Activated T-helper 1 cell treated with anti-CD3 and anti-CD28 coated beads, Interleukin-12 subunit alpha, Interleukin-12 subunit beta, Interleukin-2, Interleukin-4 antibody, amounts not matched to agents 30 ng/mL and 10 ng/mL and 1 ng/mL, durations not matched to agents 14 hours and 24 hours and 36 hours (primary cell): ENCODE measurements around the gene SCARB2. TPM values are rescaled to one million over a fixed set of nuclear protein-coding genes. Genes with fewer than 3 reads are reported as not detected.

ENCODE experiments used
- DNase-seq: peaks from one replicate; pipeline ENCODE4 v3.0.0; 2021; ENCODE audit warnings: low spot score
- H3K27ac Mint-ChIP-seq: one replicate; pipeline ENCODE4 v1.8.0; 2021; ENCODE audit warnings: mild to moderate bottlenecking, mixed read lengths
- H3K27me3 Mint-ChIP-seq: one replicate; pipeline ENCODE4 v1.8.0; 2022; ENCODE audit warnings: mild to moderate bottlenecking, moderate library complexity, mixed read lengths; ENCODE audit not compliant: insufficient read depth
- H3K36me3 Mint-ChIP-seq: one replicate; pipeline ENCODE4 v1.8.0; 2021; ENCODE audit warnings: low read depth, mixed read lengths
- H3K4me1 Mint-ChIP-seq: one replicate; pipeline ENCODE4 v1.8.0; 2021; ENCODE audit warnings: low read depth, mixed read lengths
- H3K4me3 Mint-ChIP-seq: one replicate; pipeline ENCODE4 v1.8.0; 2021; ENCODE audit warnings: mild to moderate bottlenecking, moderate library complexity, mixed read lengths
- H3K9me3 Mint-ChIP-seq: one replicate; pipeline ENCODE4 v1.8.0; 2021; ENCODE audit warnings: mixed read lengths
- intact Hi-C: fragments of 100-400 bp; cut with micrococcal nuclease; formaldehyde crosslinking; loops from one replicate; pipeline ENCODE4 v1.15.1; 2024
- total RNA-seq: library from RNA; stranded (reverse); gene quantifications from 2 replicates; pipeline ENCODE4 v1.2.3, GENCODE V29; 2022

The SCARB2 gene
- total RNA-seq, 1 donor from 2014 or later, result 1.4 TPM

- peaks cover 3% of the 10 kb centered on the region for H3K27me3 Mint-ChIP-seq
- intact Hi-C loops, result no loop called here
- no peaks in the 10 kb centered on the region for H3K9me3 Mint-ChIP-seq
- H3K27ac Mint-ChIP-seq, result no peak overlapping the region
- H3K36me3 Mint-ChIP-seq, result no peaks in the 10 kb centered on the region
- no peak overlapping the region for H3K4me3 Mint-ChIP-seq
- peaks cover 13% of the 10 kb centered on the region for H3K4me1 Mint-ChIP-seq
- DNase-seq, result no peak
These were observed 60.3 kb downstream of the SCARB2 start for GRCh38 chr4:76153356-76153755.

- peak within 1 kb of the TSS; percentile 99 for H3K4me3 Mint-ChIP-seq
- peaks cover 35% of the 10 kb centered on the region for H3K4me1 Mint-ChIP-seq
- no peaks in the 10 kb centered on the region for H3K9me3 Mint-ChIP-seq
- intact Hi-C loops, result loop anchor here (1.0 to 2.0 kb wide), 10 partner anchors 65 to 1008 kb away; partner anchors contain the start of genes CCNG2, NAAA, RCHY1 and SCARB2
- H3K36me3 Mint-ChIP-seq, result peaks cover 5% of the 10 kb centered on the region
- H3K27ac Mint-ChIP-seq, result peak within 1 kb of the TSS; percentile 97
- peak; percentile 94 for DNase-seq
- H3K27me3 Mint-ChIP-seq, result no peaks in the 10 kb centered on the region
These were observed 65.3 kb downstream of the SCARB2 start, which contains the start of gene NUP54 for GRCh38 chr4:76148142-76148865. Gene NUP54 (minus strand): TSS chr4:76148397. CDS start chr4:76148374, 23 bp downstream.

GRCh38 chr4:76147454-76148141 is 66.0 kb downstream of the SCARB2 start:
- intact Hi-C loops, result loop anchor here (1.0 to 2.0 kb wide), 10 partner anchors 66 to 1009 kb away; partner anchors contain the start of genes CCNG2, NAAA, RCHY1 and SCARB2
- H3K27ac Mint-ChIP-seq, result peak overlapping the region; percentile 97
- peaks cover 12% of the 10 kb centered on the region for H3K36me3 Mint-ChIP-seq
- DNase-seq, result peak; percentile 43
- H3K27me3 Mint-ChIP-seq, result no peaks in the 10 kb centered on the region
- peaks cover 35% of the 10 kb centered on the region for H3K4me1 Mint-ChIP-seq
- H3K4me3 Mint-ChIP-seq, result peak overlapping the region; percentile 99
- H3K9me3 Mint-ChIP-seq, result no peaks in the 10 kb centered on the region

- no peak overlapping the region for H3K4me3 Mint-ChIP-seq
- no peak for DNase-seq
- no peak overlapping the region for H3K27ac Mint-ChIP-seq
- H3K36me3 Mint-ChIP-seq, result peaks cover 36% of the 10 kb centered on the region
- H3K27me3 Mint-ChIP-seq, result no peaks in the 10 kb centered on the region
- intact Hi-C loops, result no loop called here
- no peaks in the 10 kb centered on the region for H3K9me3 Mint-ChIP-seq
- peaks cover 38% of the 10 kb centered on the region for H3K4me1 Mint-ChIP-seq
These were observed 69.1 kb downstream of the SCARB2 start for GRCh38 chr4:76144546-76144945.

GRCh38 chr4:76141241-76141640 is 72.4 kb downstream of the SCARB2 start:
- DNase-seq, result no peak
- no peaks in the 10 kb centered on the region for H3K9me3 Mint-ChIP-seq
- no peak overlapping the region for H3K27ac Mint-ChIP-seq
- no peak overlapping the region for H3K4me3 Mint-ChIP-seq
- H3K4me1 Mint-ChIP-seq, result peaks cover 20% of the 10 kb centered on the region
- intact Hi-C loops, result no loop called here
- no peaks in the 10 kb centered on the region for H3K27me3 Mint-ChIP-seq
- H3K36me3 Mint-ChIP-seq, result peaks cover 47% of the 10 kb centered on the region

- intact Hi-C loops, result no loop called here
- H3K4me3 Mint-ChIP-seq, result no peak overlapping the region
- no peaks in the 10 kb centered on the region for H3K27me3 Mint-ChIP-seq
- no peaks in the 10 kb centered on the region for H3K9me3 Mint-ChIP-seq
- H3K4me1 Mint-ChIP-seq, result no peaks in the 10 kb centered on the region
- peaks cover 33% of the 10 kb centered on the region for H3K36me3 Mint-ChIP-seq
- H3K27ac Mint-ChIP-seq, result no peak overlapping the region
- no peak for DNase-seq
These were observed 85.9 kb downstream of the SCARB2 start for GRCh38 chr4:76127754-76128153.

- Mint-ChIP-seq H3K9me3 (no peaks in the 10 kb centered on the region), H3K27me3 (no peaks in the 10 kb centered on the region), H3K4me3 (no peak overlapping the region), H3K27ac (no peak overlapping the region), H3K4me1 (no peaks in the 10 kb centered on the region), H3K36me3 (peaks cover 40% of the 10 kb centered on the region)
- intact Hi-C loops, result no loop called here
- DNase-seq, result no peak
These were observed 87.8 kb downstream of the SCARB2 start for GRCh38 chr4:76125816-76126215.

- Mint-ChIP-seq H3K27ac (no peak overlapping the region), H3K9me3 (no peaks in the 10 kb centered on the region), H3K4me1 (no peaks in the 10 kb centered on the region), H3K27me3 (no peaks in the 10 kb centered on the region), H3K36me3 (peaks cover 48% of the 10 kb centered on the region), H3K4me3 (no peak overlapping the region)
- DNase-seq, result no peak
- intact Hi-C loops, result no loop called here
These were observed 93.4 kb downstream of the SCARB2 start for GRCh38 chr4:76120199-76120598.

GRCh38 chr4:76117536-76117935 is 96.1 kb downstream of the SCARB2 start:
- no peaks in the 10 kb centered on the region for H3K9me3 Mint-ChIP-seq
- H3K4me3 Mint-ChIP-seq, result no peak overlapping the region
- no peak for DNase-seq
- intact Hi-C loops, result no loop called here
- H3K27me3 Mint-ChIP-seq, result no peaks in the 10 kb centered on the region
- no peaks in the 10 kb centered on the region for H3K4me1 Mint-ChIP-seq
- H3K36me3 Mint-ChIP-seq, result peaks cover 47% of the 10 kb centered on the region
- H3K27ac Mint-ChIP-seq, result no peak overlapping the region

GRCh38 chr4:76116821-76117220 is 96.8 kb downstream of the SCARB2 start:
- intact Hi-C loops, result no loop called here
- no peak for DNase-seq
- Mint-ChIP-seq H3K36me3 (peaks cover 45% of the 10 kb centered on the region), H3K9me3 (no peaks in the 10 kb centered on the region), H3K4me3 (no peak overlapping the region), H3K4me1 (no peaks in the 10 kb centered on the region), H3K27me3 (no peaks in the 10 kb centered on the region), H3K27ac (no peak overlapping the region)

Other genes starting within 250 kb of the SCARB2 start
- gene SDAD1, start 222.9 kb downstream of the SCARB2 start, total RNA-seq, result 69.9 and 72.7 TPM in 2 replicates
- gene CXCL9, start 206.3 kb downstream of the SCARB2 start, total RNA-seq, result 0.10 TPM in 2 replicates
- 6.5 and 6.6 TPM in 2 replicates for gene CXCL10, start 190.3 kb downstream of the SCARB2 start, total RNA-seq
- not detected in 2 replicates for gene CXCL11, start 177.8 kb downstream of the SCARB2 start, total RNA-seq
- gene ART3, start 139.1 kb downstream of the SCARB2 start, total RNA-seq, result 0.47 and 0.49 TPM in 2 replicates
- gene NUP54, start 65.4 kb downstream of the SCARB2 start, total RNA-seq, result 70.6 and 75.1 TPM in 2 replicates
- not detected in 2 replicates for gene FAM47E, start 37.9 kb upstream of the SCARB2 start, total RNA-seq
- 0.51 and 0.57 TPM in 2 replicates for gene STBD1, start 92.9 kb upstream of the SCARB2 start, total RNA-seq
- gene CCDC158, start 207.3 kb upstream of the SCARB2 start, total RNA-seq, result not detected in 2 replicates
- 0.02 and 0.05 TPM in 2 replicates for gene SHROOM3, start 221.4 kb upstream of the SCARB2 start, total RNA-seq